ENCODE measurements around the gene SMR3B. TPM values are rescaled to one million over a fixed set of nuclear protein-coding genes. Genes with fewer than 3 reads are reported as not detected.

The SMR3B gene
- total and polyA plus RNA-seq, 3 experiments from 2014 or later: not detected

DNA sequence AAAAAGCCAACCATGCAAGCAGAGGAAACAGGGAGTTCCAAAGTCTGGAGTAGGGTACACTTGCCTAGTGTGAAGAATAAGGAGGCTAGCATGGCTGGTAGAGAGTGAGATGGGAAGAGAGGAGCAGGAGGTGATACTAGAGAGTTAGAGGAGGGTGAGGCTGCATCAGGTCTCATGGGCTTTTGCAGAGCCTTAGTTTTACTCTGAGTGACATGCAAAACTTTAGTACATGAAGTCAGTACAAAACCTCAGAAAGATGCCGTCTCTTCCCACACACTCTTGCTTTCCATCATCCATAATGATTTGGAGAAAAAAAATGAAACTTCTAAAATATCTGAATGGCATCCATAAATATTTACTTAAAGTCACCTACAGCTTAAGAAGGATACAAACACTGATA, 19.8 kb downstream of the SMR3B start:
- H3K4me3 Mint-ChIP-seq: no peak overlapping the region
- no peaks in the 10 kb centered on the region for H3K36me3 Mint-ChIP-seq
- DNase-seq: no peak
- H3K9me3 Mint-ChIP-seq: peaks cover 0 to 2% (median 0%) of the 10 kb centered on the region in 5 donors
- CTCF ChIA-PET: no interaction called here
- H3K4me3 ChIP-seq (ENCODE audit: low read length): no peak overlapping the region
- H3K4me1 ChIP-seq (ENCODE audit: insufficient read depth, low read length): no peaks in the 10 kb centered on the region
- no peak overlapping the region for H3K27ac Mint-ChIP-seq
- POLR2A ChIA-PET: no interaction called here
- H3K27me3 Mint-ChIP-seq: peaks cover 0 to 1% of the 10 kb centered on the region in 2 donors
- H3K4me1 Mint-ChIP-seq: no peaks in the 10 kb centered on the region
- no peaks in the 10 kb centered on the region for H3K27me3 ChIP-seq (ENCODE audit: insufficient read depth, low read length, poor library complexity, severe bottlenecking)
- no peaks in the 10 kb centered on the region for H3K9me3 ChIP-seq (ENCODE audit: low read length)
- H3K36me3 ChIP-seq (ENCODE audit: insufficient read depth, low read length): no peaks in the 10 kb centered on the region
- no peak overlapping the region for H3K27ac ChIP-seq (ENCODE audit: low read depth, low read length)

GRCh38 chr4:70405765-70406164, 22.8 kb downstream of the SMR3B start:
- no peak overlapping the region for H3K27ac ChIP-seq (ENCODE audit: low read depth, low read length)
- H3K4me3 ChIP-seq (ENCODE audit: low read length): no peak overlapping the region
- Mint-ChIP-seq H3K4me1 (no peaks in the 10 kb centered on the region), H3K27ac (no peak overlapping the region), H3K9me3 (peaks cover 0 to 2% (median 0%) of the 10 kb centered on the region in 5 donors), H3K4me3 (no peak overlapping the region), H3K27me3 (peaks cover 0 to 1% of the 10 kb centered on the region in 2 donors), H3K36me3 (no peaks in the 10 kb centered on the region)
- DNase-seq: no peak
- ChIA-PET CTCF (no interaction called here), POLR2A (no interaction called here)
- H3K27me3 ChIP-seq (ENCODE audit: insufficient read depth, low read length, poor library complexity, severe bottlenecking): no peaks in the 10 kb centered on the region
- no peaks in the 10 kb centered on the region for H3K36me3 ChIP-seq (ENCODE audit: insufficient read depth, low read length)
- H3K9me3 ChIP-seq (ENCODE audit: low read length): no peaks in the 10 kb centered on the region
- no peaks in the 10 kb centered on the region for H3K4me1 ChIP-seq (ENCODE audit: insufficient read depth, low read length)

DNA sequence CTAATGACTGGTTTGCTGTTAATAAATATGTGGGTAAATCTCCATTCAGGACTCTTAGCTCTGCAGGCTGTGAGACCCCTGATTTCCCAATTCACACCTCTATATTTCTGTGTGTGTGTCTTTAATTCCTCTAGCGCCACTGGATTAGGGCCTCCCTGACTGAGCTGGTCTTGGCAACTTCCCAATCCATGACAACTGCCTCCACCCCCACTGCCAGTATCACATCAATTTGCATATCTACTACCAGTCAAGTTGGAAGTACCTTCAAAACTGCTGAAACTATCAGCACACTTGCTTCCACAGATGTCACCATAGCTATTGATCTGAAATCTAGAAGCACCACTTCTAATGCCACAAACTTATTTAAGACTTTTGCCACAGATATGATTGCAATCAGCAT, 42.4 kb downstream of the SMR3B start:
- Histone ChIP-seq H3K9me3 (ENCODE audit: low read length) (no peaks in the 10 kb centered on the region), H3K4me1 (ENCODE audit: insufficient read depth, low read length) (no peaks in the 10 kb centered on the region), H3K27ac (ENCODE audit: low read depth, low read length) (no peak overlapping the region), H3K27me3 (ENCODE audit: insufficient read depth, low read length, poor library complexity, severe bottlenecking) (no peaks in the 10 kb centered on the region), H3K4me3 (ENCODE audit: low read length) (no peak overlapping the region), H3K36me3 (ENCODE audit: insufficient read depth, low read length) (no peaks in the 10 kb centered on the region)
- ChIA-PET CTCF (no interaction called here), POLR2A (no interaction called here)
- Mint-ChIP-seq H3K4me3 (no peak overlapping the region), H3K27me3 (no peaks in the 10 kb centered on the region), H3K9me3 (peaks cover 0 to 9% (median 5%) of the 10 kb centered on the region in 5 donors), H3K36me3 (no peaks in the 10 kb centered on the region), H3K4me1 (no peaks in the 10 kb centered on the region), H3K27ac (no peak overlapping the region)
- no peak for DNase-seq

DNA sequence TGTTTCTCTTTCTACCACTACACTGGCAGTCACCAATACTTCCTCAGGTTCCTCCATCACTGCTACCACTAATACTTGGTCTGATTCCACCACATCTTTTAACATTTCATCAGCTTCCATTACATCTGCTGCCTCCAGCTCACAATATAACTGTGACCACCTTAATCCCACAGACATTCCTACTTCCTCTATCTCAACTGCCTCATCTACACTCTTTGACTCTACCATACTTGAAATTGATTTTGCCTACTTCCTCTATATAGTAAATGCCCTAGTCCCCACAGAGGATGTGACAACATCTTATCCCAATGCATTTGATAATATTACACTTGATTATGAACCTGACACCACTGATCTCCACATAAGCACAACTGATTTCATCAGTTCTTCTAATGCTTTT, 43.9 kb downstream of the SMR3B start:
- H3K4me3 Mint-ChIP-seq: no peak overlapping the region
- H3K4me1 ChIP-seq (ENCODE audit: insufficient read depth, low read length): no peaks in the 10 kb centered on the region
- H3K9me3 ChIP-seq (ENCODE audit: low read length): no peaks in the 10 kb centered on the region
- ChIA-PET CTCF (no interaction called here), POLR2A (no interaction called here)
- no peak overlapping the region for H3K27ac Mint-ChIP-seq
- H3K27me3 Mint-ChIP-seq: no peaks in the 10 kb centered on the region
- no peak for DNase-seq
- H3K9me3 Mint-ChIP-seq: peaks cover 3 to 9% (median 5%) of the 10 kb centered on the region in 5 donors
- no peaks in the 10 kb centered on the region for H3K36me3 ChIP-seq (ENCODE audit: insufficient read depth, low read length)
- no peaks in the 10 kb centered on the region for H3K4me1 Mint-ChIP-seq
- H3K36me3 Mint-ChIP-seq: no peaks in the 10 kb centered on the region
- no peak overlapping the region for H3K27ac ChIP-seq (ENCODE audit: low read depth, low read length)
- no peaks in the 10 kb centered on the region for H3K27me3 ChIP-seq (ENCODE audit: insufficient read depth, low read length, poor library complexity, severe bottlenecking)
- no peak overlapping the region for H3K4me3 ChIP-seq (ENCODE audit: low read length)

- no peak overlapping the region for H3K27ac Mint-ChIP-seq
- H3K9me3 ChIP-seq (ENCODE audit: low read length): no peaks in the 10 kb centered on the region
- H3K4me1 Mint-ChIP-seq: no peaks in the 10 kb centered on the region
- H3K27me3 ChIP-seq (ENCODE audit: insufficient read depth, low read length, poor library complexity, severe bottlenecking): no peaks in the 10 kb centered on the region
- no peak for DNase-seq
- H3K9me3 Mint-ChIP-seq: peaks cover 0 to 6% (median 2%) of the 10 kb centered on the region in 5 donors
- H3K27ac ChIP-seq (ENCODE audit: low read depth, low read length): no peak overlapping the region
- no peaks in the 10 kb centered on the region for H3K36me3 ChIP-seq (ENCODE audit: insufficient read depth, low read length)
- H3K4me1 ChIP-seq (ENCODE audit: insufficient read depth, low read length): no peaks in the 10 kb centered on the region
- H3K4me3 ChIP-seq (ENCODE audit: low read length): no peak overlapping the region
- H3K4me3 Mint-ChIP-seq: no peak overlapping the region
- peaks cover 0 to 1% of the 10 kb centered on the region in 2 donors for H3K27me3 Mint-ChIP-seq
- no peaks in the 10 kb centered on the region for H3K36me3 Mint-ChIP-seq
- ChIA-PET POLR2A (no interaction called here), CTCF (no interaction called here)
Measured at GRCh38 chr4:70437197-70437596, 54.3 kb downstream of the SMR3B start.

Other genes with a start within 250 kb of the SMR3B start
- gene PRR27, start 228.9 kb upstream of the SMR3B start, total RNA-seq: not detected
- gene PRR27, start 228.9 kb upstream of the SMR3B start, polyA plus RNA-seq: not detected
- not detected for gene ODAM, start 187.4 kb upstream of the SMR3B start, total RNA-seq
- not detected for gene ODAM, start 187.4 kb upstream of the SMR3B start, polyA plus RNA-seq
- not detected for gene FDCSP, start 157.0 kb upstream of the SMR3B start, total RNA-seq
- not detected for gene FDCSP, start 157.0 kb upstream of the SMR3B start, polyA plus RNA-seq
- not detected for gene CSN3, start 140.5 kb upstream of the SMR3B start, total RNA-seq
- gene CSN3, start 140.5 kb upstream of the SMR3B start, polyA plus RNA-seq: not detected
- gene CABS1, start 48.1 kb upstream of the SMR3B start, total RNA-seq: not detected
- not detected for gene CABS1, start 48.1 kb upstream of the SMR3B start, polyA plus RNA-seq
- not detected for gene SMR3A, start 22.4 kb upstream of the SMR3B start, total RNA-seq
- gene SMR3A, start 22.4 kb upstream of the SMR3B start, polyA plus RNA-seq: not detected
- gene OPRPN, start 14.8 kb downstream of the SMR3B start, total RNA-seq: not detected
- not detected for gene OPRPN, start 14.8 kb downstream of the SMR3B start, polyA plus RNA-seq
- not detected for gene MUC7, start 89.1 kb downstream of the SMR3B start, total RNA-seq
- not detected for gene MUC7, start 89.1 kb downstream of the SMR3B start, polyA plus RNA-seq
- gene AMTN, start 135.4 kb downstream of the SMR3B start, total RNA-seq: not detected
- not detected for gene AMTN, start 135.4 kb downstream of the SMR3B start, polyA plus RNA-seq
- not detected for gene AMBN, start 209.1 kb downstream of the SMR3B start, total RNA-seq
- not detected for gene AMBN, start 209.1 kb downstream of the SMR3B start, polyA plus RNA-seq
- not detected for gene ENAM, start 245.6 kb downstream of the SMR3B start, total RNA-seq
- gene ENAM, start 245.6 kb downstream of the SMR3B start, polyA plus RNA-seq: not detected